ENCODE data around the gene CHEK2.
"Not testable (repeated sequence)": the region's sequence is repeated elsewhere in the genome, so short reads cannot be mapped to it uniquely, and the experiment has no call there.

Gene CHEK2

DNA sequence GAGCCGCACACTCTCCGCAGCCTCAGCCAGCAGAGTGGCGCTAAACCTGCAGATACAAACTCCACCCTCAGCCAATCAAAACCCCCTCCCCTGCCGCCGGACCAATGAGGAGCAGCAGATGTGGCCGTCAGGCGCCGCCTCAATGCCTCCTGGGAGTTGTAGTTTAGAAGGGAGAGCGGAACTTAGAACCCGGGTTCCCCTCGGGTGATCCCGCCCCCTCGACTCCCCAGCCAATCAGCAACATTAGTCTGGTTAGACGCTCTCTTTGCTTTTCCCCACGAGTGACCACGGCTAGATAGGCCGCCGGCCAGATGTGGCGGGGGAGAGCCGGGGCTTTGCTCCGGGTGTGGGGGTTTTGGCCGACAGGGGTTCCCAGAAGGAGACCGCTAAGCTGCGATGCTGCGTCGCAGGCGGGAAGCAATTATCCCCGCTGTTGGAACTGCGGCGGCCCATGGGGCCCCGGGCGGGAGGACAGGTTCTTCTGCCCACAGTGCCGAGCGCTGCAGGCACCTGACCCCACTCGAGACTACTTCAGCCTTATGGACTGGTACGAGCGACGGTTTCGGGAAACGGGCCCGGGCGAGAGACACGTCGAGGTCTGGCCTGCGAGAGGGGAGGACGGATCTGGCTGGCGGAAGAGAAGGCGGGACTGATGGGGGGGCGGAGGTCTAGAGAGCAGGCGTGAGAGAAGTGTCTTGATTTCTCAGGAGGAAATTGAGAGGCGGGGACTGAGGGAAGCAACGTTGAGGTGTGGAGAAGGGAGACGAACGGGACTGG is at the start of gene CHEK2, which contains the start of gene HSCB:
CHEK2 (minus strand) TSS at position 36 of the 777 bp plus-strand sequence. CDS start 7,099 bp downstream, outside the sequence.
HSCB (plus strand) TSS at position 255 of the 777 bp plus-strand sequence; CDS start at position 312, 57 bp downstream.
- peak; percentile 97 for DNase-seq (ENCODE audit: low read depth)

DNA sequence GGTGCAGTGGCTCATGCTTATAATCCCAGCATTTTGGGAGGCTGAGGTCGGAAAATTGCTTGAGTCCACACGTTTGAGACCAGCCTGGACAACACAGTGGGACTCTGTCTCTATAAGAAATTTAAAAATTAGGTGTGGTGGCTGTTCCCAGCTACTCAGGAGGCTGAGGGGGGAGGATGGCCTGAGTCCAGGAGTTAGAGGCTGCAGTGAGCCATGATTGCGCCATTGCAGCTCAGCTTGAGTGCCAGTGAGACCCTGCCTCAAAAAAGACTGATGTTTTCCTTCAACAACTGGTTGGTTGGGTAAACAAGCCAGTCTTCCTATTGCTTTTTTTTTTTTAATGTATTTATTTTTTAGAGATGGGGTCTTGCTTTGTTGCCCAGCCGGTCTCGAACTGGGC is 49.5 kb upstream of the CHEK2 start:
- no peak for DNase-seq (ENCODE audit: low read depth)

DNA sequence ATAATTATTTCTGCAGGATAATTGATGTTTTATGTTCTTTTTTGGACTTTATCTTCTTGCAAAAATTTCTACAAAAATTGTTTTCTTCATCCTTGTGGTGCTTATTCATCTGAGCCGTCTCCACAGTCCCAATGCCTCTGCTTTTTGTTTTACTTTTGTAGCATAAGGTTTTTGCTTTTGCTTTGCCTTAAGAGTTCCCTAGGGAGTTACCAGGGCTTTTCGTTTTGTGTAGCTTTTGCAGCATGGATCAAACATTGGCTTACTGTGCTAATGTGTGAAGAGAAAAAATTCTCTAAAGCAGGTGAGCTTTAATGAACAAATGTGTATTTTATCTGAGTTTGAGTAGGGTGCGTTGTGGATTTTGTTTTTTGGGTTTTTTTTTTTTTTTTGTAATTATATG is 47.0 kb upstream of the CHEK2 start:
- no peak for DNase-seq (ENCODE audit: low read depth)

DNA sequence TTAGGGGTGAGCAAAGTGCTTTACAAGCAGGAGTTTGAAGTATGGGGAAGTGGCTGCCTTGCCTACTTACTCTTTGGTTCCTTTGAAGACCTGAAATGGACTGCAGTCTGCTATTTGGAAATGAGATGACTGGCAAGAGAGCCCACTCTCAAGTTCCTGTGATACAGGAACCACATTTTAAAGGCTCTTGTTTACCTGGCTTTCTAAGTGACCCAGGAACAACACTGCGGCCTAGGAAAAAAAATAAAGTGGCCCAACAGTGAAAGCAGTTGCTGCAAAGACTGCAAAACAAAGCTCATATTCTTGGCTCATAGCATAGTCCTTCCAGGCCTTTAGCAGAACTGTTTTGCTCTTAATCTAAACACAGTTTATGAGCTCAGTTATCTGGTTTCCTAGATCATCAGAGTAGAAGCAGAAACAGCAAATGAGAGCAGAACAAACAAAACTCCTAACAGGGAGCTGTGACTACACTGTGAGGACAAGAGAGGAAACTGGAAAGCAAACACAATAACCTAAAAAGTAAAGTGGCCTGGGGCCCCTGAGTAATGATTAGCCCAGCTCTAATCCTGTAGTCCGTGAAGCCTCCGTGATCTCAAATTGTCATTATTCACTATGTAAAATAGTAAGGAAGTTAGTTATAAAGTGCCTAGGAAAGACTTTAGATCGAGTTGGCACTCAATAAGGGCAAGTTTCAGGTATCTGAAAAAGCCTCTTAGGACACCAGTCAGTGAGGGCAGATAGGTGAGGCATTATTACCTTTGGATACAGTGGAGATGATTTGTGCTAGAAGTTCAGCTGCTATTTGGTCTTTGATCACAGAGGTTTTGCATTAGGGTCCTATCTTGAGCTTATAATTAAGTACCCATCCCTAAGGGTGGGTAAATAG is 42.4 kb upstream of the CHEK2 start:
- no peak for DNase-seq (ENCODE audit: low read depth)

DNA sequence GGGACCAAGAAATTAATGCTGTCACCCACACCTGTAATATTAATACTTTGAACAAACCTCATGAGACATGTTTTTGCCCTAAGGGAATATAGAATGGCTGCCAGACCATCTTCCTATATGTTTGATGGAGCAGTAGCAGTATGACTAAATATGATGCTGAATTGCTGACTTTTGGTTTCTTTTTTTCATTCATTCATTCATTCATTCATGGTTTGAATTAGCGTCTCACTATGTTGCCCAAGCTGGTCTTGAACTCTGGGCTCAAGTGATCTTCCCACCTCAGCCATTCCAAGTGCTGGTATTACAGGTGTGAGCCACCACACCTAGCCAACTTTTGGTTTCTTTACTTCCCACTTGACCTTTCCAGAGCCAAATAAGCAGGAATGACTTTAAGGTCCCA is 38.7 kb upstream of the CHEK2 start:
- no peak for DNase-seq (ENCODE audit: low read depth)

DNA sequence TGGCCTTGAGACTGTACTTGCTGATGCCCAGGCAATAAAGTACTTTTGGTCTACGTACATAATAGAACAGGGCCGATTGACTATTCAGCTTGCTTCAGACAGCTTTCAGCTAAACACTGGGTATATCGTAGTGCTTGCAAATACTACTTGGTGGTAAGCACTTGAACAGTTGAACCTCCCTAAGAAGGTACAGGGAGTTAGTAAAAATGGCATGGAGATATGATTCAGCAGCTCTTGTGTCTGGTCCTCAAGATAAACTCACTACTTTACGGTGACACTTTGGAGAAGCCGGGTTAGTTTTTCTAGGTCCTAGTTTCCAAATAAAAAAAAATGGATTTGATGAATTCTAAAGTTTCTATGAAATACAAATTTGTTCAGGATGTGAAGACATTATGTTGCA is 38.2 kb upstream of the CHEK2 start:
- DNase-seq (ENCODE audit: low read depth): no peak

DNA sequence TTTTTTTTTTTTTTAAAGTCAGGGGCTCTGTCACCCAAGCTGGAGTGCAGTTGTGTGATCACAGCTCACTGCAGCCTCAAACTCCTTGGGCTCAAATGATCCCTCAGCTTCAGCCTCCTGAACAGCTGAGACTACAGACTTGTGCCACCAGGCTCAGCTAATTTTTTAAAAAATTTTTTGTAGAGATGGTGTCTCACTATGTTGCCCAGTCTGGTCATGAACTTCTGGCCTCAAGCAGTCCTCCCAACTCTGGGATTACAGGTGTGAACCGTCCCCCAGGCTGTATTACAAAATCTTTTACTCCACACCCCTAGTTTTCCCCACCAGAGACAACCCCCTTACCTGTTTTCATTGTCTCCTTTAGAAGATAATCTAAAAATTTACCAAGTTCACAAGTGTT is 32.8 kb upstream of the CHEK2 start:
- no peak for DNase-seq (ENCODE audit: low read depth)

DNA sequence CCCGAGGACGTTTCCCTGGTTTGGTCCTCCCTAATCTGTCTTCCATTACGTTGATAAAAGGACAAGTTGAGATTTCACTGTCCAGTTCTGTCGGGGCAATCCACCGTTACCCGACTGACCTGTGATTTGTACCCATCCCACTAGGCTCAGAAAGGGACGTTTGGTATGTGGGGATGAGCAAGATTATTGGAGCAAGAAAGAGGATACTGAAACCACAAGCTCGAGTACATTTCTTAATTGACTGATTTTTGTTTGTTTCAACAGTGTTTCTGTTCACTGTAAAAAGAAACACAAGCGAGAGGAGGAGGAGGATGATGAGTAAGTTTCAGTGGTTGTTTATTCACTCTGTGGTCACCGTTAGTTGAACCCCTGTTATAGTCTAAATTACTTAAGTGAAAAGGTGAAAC is 31.8 kb upstream of the CHEK2 start:
- no peak for DNase-seq (ENCODE audit: low read depth)

DNA sequence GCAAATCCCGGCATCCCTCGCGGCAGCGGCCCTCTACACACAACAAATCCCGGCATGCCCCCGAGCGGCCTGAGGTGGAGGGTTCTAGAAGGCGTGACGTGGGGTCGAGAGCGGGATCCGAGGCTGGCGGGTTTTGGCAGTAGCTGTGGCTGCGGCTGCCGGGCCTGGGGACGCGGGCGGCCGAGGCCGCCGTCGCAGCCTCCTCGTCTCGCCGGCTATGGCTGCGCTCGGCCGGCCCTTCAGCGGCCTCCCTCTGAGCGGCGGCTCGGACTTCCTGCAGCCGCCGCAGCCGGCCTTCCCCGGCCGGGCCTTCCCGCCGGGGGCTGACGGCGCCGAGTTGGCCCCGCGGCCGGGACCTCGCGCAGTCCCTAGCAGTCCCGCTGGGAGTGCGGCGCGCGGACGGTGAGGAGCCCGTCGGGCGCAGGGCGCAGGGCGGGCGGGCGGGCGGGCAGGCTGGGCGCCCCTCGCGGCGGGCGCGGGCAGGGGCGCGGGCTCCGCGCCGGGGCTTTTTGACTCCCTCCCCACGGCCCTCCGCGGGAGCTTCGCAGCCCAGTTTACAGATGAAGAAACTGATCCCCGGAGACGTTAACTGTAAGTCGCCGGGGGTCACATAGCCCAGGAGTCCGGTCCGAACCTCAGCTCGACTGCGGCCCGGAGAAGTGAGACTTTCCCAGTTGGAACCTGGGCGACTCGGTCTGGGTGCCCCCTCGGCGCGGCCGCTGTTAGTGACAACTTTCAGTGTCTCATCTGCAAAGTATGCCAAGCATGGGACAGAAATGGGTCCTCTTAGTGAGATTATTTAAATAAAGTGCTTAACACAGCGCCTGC is 31.2 kb upstream of the CHEK2 start, which contains the start of gene CCDC117:
CCDC117 (plus strand) TSS at position 63 of the 828 bp plus-strand sequence; CDS start at position 218, 155 bp downstream.
- DNase-seq (ENCODE audit: low read depth): peak; percentile 86

DNA sequence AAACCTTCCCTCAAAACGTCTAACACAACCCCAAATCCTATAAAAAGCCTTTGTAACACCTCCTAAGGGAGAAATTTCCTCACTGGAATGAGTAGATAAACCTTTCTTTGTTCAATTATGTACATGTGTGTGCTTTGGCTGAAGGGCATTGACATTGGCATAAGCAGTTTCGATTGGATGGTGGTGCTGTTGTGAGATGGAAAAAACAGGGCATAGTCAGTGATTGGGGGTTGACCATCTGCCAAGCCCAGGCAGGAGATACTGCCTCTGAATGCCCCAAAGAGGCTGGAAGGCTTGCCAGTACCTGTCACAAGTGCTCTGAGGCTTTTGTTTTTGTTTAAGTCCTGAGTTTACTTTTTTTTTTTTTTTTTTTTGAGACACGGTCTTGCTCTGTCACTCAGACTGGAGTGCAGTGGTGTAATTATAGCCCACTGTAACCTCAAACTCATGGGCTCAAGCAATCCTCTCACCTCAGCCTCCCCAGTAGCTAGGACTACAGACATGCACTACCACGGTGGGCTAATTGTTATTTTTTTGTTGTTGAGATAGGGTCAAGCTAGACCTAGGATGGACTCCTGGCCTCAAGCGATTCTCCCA is 29.7 kb upstream of the CHEK2 start:
- no peak for DNase-seq (ENCODE audit: low read depth)

DNA sequence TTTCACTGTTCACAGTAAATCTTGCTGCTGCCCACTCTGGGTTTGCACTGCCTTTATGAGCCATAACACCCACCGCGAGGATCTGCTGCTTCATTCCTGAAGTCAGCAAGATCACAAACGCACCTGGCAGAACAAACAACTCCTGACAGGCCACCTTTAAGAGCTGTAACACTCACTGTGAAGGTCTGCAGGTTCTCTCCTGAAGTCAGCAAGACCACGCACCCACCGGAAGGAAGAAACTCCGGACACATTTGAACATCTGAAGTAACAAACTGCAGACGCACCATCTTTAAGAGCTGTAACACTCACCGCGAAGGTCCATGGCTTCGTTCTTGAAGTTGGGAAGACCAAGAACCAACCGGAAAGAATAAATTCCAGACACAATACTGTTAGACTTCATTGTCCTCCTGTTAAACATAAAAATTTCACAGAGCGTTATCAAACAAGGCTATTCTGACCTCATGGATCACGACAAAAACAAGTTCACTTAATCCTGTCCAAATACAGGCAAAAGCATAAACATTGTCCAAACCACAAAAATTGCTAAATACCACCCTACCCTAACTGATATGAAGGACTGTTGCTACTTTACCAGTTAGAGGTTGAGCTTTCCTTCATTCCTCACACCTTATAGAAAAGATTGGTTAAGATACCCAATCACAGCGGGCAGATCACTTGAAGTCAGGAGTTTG is 27.9 kb upstream of the CHEK2 start:
- no peak for DNase-seq (ENCODE audit: low read depth)

DNA sequence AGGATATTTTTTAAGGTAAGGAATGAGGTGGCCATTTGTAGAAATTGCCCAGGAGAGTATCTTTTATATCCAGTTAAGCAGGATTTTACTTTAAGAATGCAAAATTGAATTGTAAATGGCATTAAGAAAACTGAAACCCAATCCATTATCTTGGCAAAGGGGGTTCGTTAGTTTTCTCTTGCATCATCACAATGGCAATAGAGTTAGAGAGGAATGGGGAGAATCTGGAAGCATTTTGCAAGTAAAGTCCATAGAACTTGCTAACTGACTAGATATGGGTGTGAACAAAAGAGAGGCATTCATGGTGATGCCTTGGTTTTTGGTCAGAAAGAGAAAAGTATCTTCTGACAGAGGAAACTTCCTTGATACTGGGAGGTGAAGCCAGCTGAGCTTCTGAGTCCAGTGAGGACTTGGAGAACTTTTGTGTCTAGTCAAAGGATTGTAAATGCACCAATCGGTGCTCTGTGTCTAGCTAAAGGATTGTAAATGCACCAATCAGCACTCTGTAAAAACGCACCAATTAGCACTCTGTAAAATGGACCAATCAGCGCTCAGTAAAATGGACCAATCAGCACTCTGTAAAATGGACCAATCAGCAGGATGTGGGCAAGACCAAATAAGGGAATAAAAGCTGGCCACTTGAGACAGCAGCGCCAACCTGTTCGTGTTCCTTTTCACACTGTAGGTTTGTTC is 27.2 kb upstream of the CHEK2 start:
- no peak for DNase-seq (ENCODE audit: low read depth)

DNA sequence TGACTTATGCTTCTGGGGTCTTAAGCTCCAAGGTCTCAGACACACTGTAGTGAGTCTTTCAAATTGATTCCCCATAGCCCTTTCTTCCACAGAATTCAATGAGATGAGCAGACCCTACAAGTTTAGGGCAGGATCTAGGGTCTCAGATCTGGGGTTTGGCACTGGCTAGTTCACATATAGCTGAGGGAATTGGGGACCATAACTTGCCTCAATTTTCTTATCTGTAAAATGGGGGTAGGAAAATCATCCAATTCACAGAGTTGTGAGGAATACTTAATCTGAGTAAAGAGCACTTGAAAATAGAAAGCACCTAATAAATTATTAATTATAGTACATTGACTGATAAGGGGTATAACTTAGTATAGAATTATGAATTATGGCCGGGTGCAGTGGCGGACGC is 25.0 kb upstream of the CHEK2 start:
- no peak for DNase-seq (ENCODE audit: low read depth)

DNA sequence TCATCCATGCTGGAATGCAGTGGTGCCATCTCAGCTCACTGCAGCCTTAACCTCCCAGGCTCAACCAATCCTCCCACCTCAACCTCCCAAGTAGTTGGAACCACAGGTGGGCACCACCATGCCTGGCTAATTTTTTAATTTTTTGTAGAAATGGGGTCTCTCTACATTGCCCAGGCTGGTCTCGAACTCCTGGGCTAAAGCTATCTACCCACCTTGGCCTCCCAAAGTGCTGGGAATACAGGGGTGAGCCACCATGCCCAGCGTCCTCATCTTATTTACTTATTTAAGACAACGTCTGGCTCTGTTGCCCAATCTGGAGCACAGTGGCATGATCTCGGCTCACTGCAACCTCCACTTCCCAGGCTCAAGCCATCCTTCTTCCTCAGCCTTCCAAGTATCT is 20.4 kb upstream of the CHEK2 start:
- DNase-seq (ENCODE audit: low read depth): not testable (repeated sequence)

DNA sequence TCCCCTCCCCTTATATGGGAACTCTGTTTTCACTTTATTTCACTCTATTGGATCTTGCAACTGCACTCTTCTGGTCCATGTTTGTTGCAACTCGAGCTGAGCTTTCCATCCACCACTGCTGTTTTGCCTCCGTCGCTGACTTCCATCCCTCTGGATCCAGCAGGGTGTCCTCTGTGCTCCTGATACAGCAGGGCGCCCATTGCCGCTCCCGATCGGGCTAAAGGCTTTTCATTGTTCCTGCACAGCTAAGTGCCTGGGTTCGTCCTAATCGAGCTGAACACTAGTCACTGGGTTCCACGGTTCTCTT is 19.8 kb upstream of the CHEK2 start:
- DNase-seq (ENCODE audit: low read depth): no peak

DNA sequence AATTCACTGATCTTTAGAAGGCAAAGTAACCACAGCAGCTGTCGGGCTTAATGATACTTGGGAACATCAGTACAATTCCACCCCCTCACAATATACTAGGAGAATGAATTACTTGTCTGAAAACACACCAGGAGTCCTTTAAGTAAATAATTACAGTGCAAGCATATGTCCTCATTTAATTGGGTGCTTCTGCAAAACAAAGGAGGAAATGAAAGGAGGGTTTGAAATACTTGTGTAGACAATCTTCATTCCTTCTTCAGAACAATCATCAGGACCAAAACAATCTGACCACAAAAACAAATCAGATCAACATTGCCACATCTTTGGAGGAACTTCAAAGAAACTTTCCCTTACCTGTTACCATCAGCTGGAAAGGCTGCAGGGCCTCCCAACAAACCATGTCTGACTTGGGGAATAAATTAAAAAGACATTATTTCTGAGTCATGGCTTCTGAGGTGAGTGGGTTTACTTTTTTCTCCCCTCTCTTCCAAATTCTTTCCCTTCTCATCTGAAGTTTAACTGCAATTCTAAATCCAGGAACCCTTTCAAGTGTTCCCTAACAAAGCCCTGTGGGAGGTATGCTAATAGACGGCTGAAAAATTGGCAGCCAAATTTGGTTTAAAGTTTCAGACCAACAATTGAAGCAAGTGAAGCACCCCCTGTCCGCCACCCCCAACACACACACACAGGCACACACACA is 18.4 kb upstream of the CHEK2 start:
- no peak for DNase-seq (ENCODE audit: low read depth)

DNA sequence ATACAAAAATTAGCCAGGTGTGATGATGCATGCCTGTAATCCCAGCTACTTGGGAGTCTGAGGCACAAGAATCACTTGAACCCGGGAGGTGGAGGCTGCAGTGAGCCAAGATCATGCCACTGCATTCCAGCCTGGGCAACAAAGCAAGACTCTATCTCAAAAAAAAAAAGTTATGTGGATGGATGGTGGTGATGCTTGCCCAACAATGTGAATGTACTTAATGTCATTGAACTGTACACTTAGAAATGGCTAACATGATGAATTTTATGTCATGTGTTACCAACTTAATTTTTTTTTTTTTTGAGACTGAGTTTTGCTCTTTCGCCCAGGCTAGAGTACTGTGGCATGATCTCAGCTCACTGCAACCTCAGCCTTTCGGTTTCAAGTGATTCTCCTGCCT is 12.9 kb upstream of the CHEK2 start:
- DNase-seq (ENCODE audit: low read depth): not testable (repeated sequence)

DNA sequence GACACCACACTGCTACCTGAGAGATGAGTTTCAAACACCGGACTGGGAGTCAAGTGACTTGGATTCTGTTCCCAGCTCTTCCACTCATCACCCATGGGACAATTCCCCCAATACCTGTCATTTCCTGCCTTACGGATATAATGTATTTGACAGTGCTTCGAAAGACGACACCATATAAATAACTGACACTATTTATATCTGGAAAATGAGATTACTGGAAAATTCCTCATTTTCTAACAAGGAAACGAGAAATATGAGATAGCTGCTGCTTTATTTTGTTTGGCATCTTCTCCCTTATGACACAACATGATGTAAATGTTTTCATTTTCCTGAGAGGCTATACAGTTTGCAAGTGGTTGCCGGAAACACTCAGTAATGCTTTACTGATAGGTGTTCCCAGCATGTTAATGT is 8.9 kb upstream of the CHEK2 start:
- DNase-seq (ENCODE audit: low read depth): no peak

DNA sequence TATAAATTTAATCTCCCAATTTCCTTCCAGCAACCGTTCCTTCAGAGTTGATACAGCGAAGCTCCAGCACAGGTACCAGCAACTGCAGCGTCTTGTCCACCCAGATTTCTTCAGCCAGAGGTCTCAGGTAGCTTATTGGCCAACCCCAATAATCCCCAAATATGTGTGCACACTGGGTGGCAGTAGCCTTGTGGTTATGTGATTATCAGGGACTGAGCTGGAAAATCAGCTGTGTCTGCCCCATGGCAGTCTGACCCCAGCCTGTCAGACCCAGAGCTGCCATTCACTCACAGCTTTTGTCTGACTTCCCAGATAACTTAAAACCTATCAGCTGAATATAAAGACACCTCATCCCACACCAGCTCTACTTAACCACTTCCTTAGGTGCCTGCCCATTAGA is 2.2 kb upstream of the CHEK2 start:
- no peak for DNase-seq (ENCODE audit: low read depth)

DNA sequence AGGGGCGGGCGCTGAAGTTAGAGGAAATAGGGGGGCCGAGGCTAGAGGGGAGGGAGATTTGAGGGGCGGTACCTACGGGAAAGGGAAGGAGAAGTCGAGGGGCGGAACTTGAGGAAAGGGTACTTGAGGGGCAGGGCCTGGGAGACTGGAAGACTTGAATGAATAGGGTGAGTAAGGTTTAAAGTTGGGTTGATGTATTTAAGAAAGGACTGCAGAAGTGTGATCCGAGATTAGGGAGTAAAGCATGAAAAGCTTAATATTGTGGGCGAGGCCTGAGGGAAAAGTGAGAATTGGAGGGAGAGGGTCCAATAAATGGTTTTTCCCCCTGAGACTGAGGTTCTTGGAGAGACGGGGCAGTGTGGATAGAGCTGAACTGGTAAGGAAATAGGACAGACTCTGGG is 942 bp upstream of the CHEK2 start:
- no peak for DNase-seq (ENCODE audit: low read depth)

Measured in activated gamma-delta T cell treated with anti-CD3 and anti-CD28 coated beads, Interleukin-2, amount 50 U/mL, for 16 hours (primary cell).